ENCODE measurements around the gene DHRS13.

- no peak for TF ChIP-seq POLR2A (IDR thresholded peaks at IDR 0.05)
- no peak for TF ChIP-seq CTCF (IDR thresholded peaks at IDR 0.05)
Measured at GRCh38 chr17:28910534-28910933, 7.7 kb upstream of the DHRS13 start.
